Tibial nerve (tissue), 4 donors: ENCODE measurements around the gene ORM1. TPM values are rescaled to one million over a fixed set of nuclear protein-coding genes. Genes with fewer than 3 reads are reported as not detected.

Experiments used
- DNase-seq, 2 donors: peaks; one replicate each; pipeline ENCODE4 v3.0.0-alpha.2; 2019; ENCODE audit warnings: low spot score in 2 of 2
- H3K27ac ChIP-seq, 4 donors: fragments of 200-600 bp; sonication (generic) in 3 of 4; one replicate each; pipeline ENCODE4 v1.5.1; 2017 to 2019; ENCODE audit warnings: mild to moderate bottlenecking in 1 of 4
- H3K27me3 ChIP-seq, 2 donors: fragments of 200-600 bp; sonication (generic) in 1 of 2; one replicate each; pipeline versions ENCODE4 v1.5.1 to v1.6.0; 2017 to 2019
- H3K36me3 ChIP-seq, 3 donors: fragments of 200-600 bp; sonication (generic); one replicate each; pipeline ENCODE4 v1.5.1; 2018 to 2019
- H3K4me1 ChIP-seq, 4 donors: fragments of 200-600 bp; sonication (generic) in 3 of 4; one replicate each; pipeline ENCODE4 v1.5.1; 2017 to 2019
- H3K4me3 ChIP-seq, 4 donors: fragments of 200-600 bp; sonication (generic) in 3 of 4; one replicate each; pipeline ENCODE4 v1.5.1; 2017 to 2019; ENCODE audit warnings: mild to moderate bottlenecking in 1 of 4, moderate library complexity in 1 of 4
- H3K9me3 ChIP-seq, 4 donors: fragments of 200-600 bp; sonication (generic) in 3 of 4; one replicate each; pipeline ENCODE4 v1.5.1; 2017 to 2019
- CTCF ChIP-seq, 5 experiments: fragments of 200-600 bp in 3 of 5; fragments of 450-650 bp in 2 of 5; sonication (generic) in 3 of 5; IDR thresholded peaks; one replicate each; pipeline ENCODE4 v1.5.1; 2016 to 2019; ENCODE audit warnings: antibody characterized with exemption in 5 of 5, mild to moderate bottlenecking in 3 of 5, moderate library complexity in 2 of 5
- EP300 ChIP-seq, 2 donors: sonication (generic); formaldehyde crosslinking; IDR thresholded peaks; one replicate each; pipeline ENCODE4 v1.6.1; 2017; ENCODE audit warnings: antibody characterized with exemption in 2 of 2, mild to moderate bottlenecking in 1 of 2
- POLR2A ChIP-seq, 2 donors: fragments of 450-650 bp; IDR thresholded peaks; one replicate each; pipeline ENCODE4 v1.6.1; 2017; ENCODE audit warnings: antibody characterized with exemption in 2 of 2, mild to moderate bottlenecking in 2 of 2, moderate library complexity in 2 of 2
- WGBS, 2 donors: methylation state at CpG; one replicate each; pipeline ENCODE4 v1.1.5; 2018; 5-methylcytosine and 5-hydroxymethylcytosine counted together
- total RNA-seq, 4 donors: library from RNA; depleted of rRNA; stranded (reverse); fragments of >200 nt; gene quantifications; one replicate each; pipeline ENCODE4 v1.1.0, GENCODE V29; 2016

The ORM1 gene
- total RNA-seq, 4 donors from 2014 or later = not detected

GRCh38 chr9:114302727-114303126 is 20.2 kb upstream of the ORM1 start:
- no peaks in the 10 kb centered on the region for H3K27me3 ChIP-seq
- WGBS, 2 donors = 52 to 53% methylated on average over 6 of the region's 6 CpGs
- no peak for DNase-seq
- peaks cover 0 to 59% (median 0%) of the 10 kb centered on the region in 3 donors for H3K36me3 ChIP-seq
- TF ChIP-seq POLR2A (IDR thresholded peaks at IDR 0.05) = no peak
- TF ChIP-seq CTCF (IDR thresholded peaks at IDR 0.05) = no peak
- no peak for TF ChIP-seq EP300 (IDR thresholded peaks at IDR 0.05)
- H3K9me3 ChIP-seq = no peaks in the 10 kb centered on the region
- H3K4me3 ChIP-seq = no peak overlapping the region
- H3K4me1 ChIP-seq = peaks cover 0 to 7% (median 0%) of the 10 kb centered on the region in 4 donors
- H3K27ac ChIP-seq = no peak overlapping the region

GRCh38 chr9:114303571-114303970 is 19.3 kb upstream of the ORM1 start:
- no peak for DNase-seq
- H3K27me3 ChIP-seq = no peaks in the 10 kb centered on the region
- H3K4me1 ChIP-seq = peaks cover 0 to 7% (median 0%) of the 10 kb centered on the region in 4 donors
- H3K27ac ChIP-seq = no peak overlapping the region
- no peaks in the 10 kb centered on the region for H3K9me3 ChIP-seq
- 65 to 68% methylated on average over 5 of the region's 5 CpGs for WGBS, 2 donors
- H3K4me3 ChIP-seq = no peak overlapping the region
- H3K36me3 ChIP-seq = peaks cover 0 to 59% (median 0%) of the 10 kb centered on the region in 3 donors
- TF ChIP-seq EP300 (IDR thresholded peaks at IDR 0.05) = no peak
- no peak for TF ChIP-seq CTCF (IDR thresholded peaks at IDR 0.05)
- no peak for TF ChIP-seq POLR2A (IDR thresholded peaks at IDR 0.05)

GRCh38 chr9:114303977-114304376 is 18.9 kb upstream of the ORM1 start:
- TF ChIP-seq CTCF (IDR thresholded peaks at IDR 0.05) = no peak
- Histone ChIP-seq H3K4me1 (peaks cover 0 to 7% (median 0%) of the 10 kb centered on the region in 4 donors), H3K4me3 (no peak overlapping the region), H3K36me3 (peaks cover 0 to 60% (median 0%) of the 10 kb centered on the region in 3 donors), H3K9me3 (no peaks in the 10 kb centered on the region), H3K27ac (no peak overlapping the region), H3K27me3 (no peaks in the 10 kb centered on the region)
- WGBS, 2 donors = 90 to 93% methylated on average over 4 of the region's 4 CpGs
- DNase-seq = no peak

DNA sequence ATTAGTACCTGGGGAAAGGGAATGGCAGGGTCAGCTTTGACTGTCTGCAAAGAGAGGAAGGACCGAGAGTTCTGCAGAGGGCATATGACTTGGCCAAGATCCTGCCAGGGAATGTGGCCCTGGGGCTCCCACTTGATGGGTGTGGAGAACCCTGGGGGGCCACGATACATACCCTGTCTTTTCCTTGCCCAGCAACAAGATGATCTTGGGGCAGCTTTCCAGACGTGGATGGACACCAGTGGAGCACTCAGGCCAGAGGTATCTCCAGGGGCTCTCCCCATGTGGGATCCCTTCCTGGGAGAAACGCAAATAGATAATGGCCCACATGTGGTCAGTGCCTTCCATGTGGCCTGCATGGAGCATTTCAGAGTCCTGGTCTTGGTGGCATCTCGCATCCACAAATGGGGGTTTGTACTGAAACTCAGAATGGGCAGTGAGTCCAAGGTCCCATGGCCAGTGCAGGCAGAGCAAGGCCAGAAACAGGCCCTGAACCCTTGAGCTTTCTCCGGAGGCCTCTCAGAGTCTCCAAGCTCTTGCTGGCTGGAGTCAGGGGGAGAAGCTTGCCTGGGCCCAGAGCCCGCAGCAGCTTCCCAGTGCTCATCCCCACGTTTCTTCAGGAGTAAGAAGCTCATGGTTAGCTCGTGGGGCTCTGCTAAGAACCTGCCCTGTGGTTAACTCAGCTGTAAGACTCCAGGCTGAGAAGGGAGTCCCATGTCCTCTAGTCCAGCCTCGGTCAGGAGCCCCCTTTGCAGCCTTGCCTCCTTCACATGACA is 18.3 kb upstream of the ORM1 start:
- Histone ChIP-seq H3K9me3 (no peaks in the 10 kb centered on the region), H3K27me3 (no peaks in the 10 kb centered on the region), H3K4me3 (no peak overlapping the region), H3K36me3 (peaks cover 0 to 60% (median 0%) of the 10 kb centered on the region in 3 donors), H3K4me1 (peaks cover 0 to 7% (median 0%) of the 10 kb centered on the region in 4 donors), H3K27ac (no peak overlapping the region)
- WGBS, 2 donors = 88 to 90% methylated on average over 9 to 10 of the region's 10 CpGs
- no peak for DNase-seq
- no peak for TF ChIP-seq POLR2A (IDR thresholded peaks at IDR 0.05)
- no peak for TF ChIP-seq CTCF (IDR thresholded peaks at IDR 0.05)
- no peak for TF ChIP-seq EP300 (IDR thresholded peaks at IDR 0.05)

DNA sequence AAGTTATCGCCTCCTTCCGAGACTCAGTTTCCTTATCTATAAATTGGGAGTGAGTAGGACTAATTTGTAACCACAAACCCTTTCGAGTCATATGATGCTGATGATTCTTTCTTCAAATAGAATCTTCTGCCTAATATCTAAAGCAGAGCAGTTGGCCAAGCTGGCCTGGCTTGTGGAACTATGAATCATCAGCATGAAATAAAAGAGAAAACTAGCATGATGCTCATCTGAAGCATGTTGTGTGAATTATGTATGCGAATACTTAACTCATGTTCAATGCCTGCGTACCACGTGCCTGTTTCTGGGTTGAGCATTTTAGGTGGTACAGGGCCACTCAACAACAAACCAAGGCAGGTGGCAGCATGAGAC is 15.0 kb upstream of the ORM1 start:
- DNase-seq = no peak
- no peak for TF ChIP-seq POLR2A (IDR thresholded peaks at IDR 0.05)
- no peak for TF ChIP-seq CTCF (IDR thresholded peaks at IDR 0.05)
- no peak for TF ChIP-seq EP300 (IDR thresholded peaks at IDR 0.05)
- WGBS, 2 donors = 86 to 90% methylated on average over 6 of the region's 6 CpGs

More for the DNA sequence above, 15.0 kb upstream of the ORM1 start:
- Histone ChIP-seq H3K9me3 (no peaks in the 10 kb centered on the region), H3K36me3 (peaks cover 0 to 61% (median 0%) of the 10 kb centered on the region in 3 donors), H3K4me1 (peaks cover 0 to 7% (median 0%) of the 10 kb centered on the region in 4 donors), H3K27ac (no peak overlapping the region), H3K27me3 (no peaks in the 10 kb centered on the region), H3K4me3 (no peak overlapping the region)
